NCI-H2107 treated with DMSO at 0.1 percent for 48 hours (cell line): ENCODE measurements around the gene ANXA9.
A peak's percentile ranks its signal among the peaks of the same experiment; 100 is the strongest.

Source experiments
- DNase-seq: peaks from one replicate; lab custom pipeline; 2025; ENCODE audit not compliant: unreplicated experiment; lab: John Stamatoyannopoulos, UW

The ANXA9 gene

GRCh38 chr1:151003180-151003579 is 21.1 kb downstream of the ANXA9 start:
- DNase-seq, result no peak

GRCh38 chr1:151005729-151006319 is 23.7 kb downstream of the ANXA9 start:
- no peak for DNase-seq

DNA sequence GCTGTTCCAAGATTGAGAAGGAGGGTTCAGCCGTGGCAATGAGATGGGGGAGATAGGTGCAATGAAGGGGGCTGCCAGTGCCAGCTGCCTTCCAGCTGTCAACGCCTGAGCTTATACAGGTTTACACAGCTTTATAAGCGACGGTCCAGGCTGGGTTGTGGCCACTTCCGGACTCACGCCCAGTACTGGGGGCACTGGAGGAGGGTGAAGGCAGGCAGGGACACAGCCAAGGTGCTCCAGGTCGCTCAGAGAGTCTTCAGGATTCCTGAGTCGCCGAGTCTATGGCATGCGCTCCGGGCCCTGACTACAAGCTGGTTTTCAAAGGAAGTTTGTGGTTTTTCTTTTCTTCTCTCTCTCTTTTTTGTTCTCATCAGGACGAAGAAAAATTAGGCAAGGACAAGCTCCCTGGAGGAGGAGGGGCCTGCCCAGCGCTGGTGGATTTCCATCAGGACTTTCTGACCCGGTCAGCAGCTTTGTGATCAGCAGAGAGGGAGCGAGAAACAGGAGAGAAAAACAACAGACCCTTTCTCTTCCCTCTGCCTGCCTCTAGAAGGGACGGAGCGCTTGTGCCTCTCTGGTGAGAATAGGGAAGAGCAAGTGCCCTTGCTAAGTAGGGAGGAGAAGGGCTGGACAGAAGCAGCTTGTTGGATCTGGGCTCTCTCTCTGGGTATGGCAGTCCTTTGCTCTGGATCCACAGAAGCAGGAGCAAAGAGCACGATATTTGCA is 24.4 kb downstream of the ANXA9 start, which contains the start of gene MINDY1:
Gene MINDY1, minus strand, starts transcription at position 576 of the 726 bp plus-strand sequence. CDS start 4,285 bp downstream, outside the sequence.
- peak; percentile 93 for DNase-seq

DNA sequence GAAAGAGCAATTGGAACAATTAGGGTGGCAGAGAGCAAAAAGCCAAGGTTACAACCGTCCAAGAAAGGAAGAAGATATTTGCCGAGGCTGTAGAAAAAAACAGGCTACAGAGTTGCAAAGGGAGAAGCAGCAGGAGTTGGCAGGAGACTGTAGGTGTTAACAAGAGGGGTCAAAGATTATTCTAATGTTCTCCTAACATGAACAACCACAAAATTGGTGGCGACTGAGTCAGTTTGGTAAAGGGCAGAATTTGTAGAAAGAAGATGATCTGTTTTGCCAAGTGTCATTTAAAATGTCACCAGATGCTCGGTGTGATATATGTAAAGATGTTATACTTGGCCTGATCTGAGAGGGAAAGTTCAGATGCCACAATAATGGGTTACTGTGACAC is 25.8 kb downstream of the ANXA9 start:
- no peak for DNase-seq

GRCh38 chr1:151008244-151009205 is 26.4 kb downstream of the ANXA9 start, which contains the start of gene PRUNE1:
TSS of gene PRUNE1 (plus strand) at chr1:151008449. CDS start at chr1:151008633, 184 bp downstream.
- DNase-seq, result peak; percentile 86

- no peak for DNase-seq
These were observed 27.1 kb downstream of the ANXA9 start for GRCh38 chr1:151009206-151009587.

DNA sequence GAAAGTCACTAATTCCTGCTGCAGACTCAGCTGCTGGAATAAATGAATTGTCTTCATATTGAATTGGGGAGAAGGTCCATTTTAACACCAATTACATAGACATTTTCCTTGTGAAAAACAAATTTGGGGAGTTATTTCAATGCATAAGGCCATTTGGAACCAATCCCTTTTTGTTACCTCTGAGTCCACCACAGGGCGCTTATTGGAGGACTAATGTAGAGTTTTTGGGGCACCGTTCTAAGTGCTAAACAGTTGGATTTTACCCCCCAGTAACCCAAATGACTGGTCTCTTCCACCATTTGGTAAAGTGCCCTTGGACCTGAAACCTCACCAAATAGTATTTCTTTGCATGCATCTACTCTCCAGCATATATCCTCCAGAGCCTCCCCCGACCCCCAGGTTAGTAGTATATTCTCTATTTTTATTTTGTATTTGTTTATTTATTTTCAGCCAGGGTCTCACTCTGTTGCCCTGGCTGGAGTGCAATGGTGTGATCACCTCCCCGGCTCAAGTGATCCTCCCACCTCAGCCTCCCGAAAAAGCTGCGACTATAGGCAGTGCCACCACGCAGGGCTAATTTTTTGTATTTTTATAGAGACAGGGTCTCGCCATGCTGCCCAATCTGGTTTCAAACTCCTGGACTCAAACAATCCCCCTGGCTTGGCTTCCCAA is 27.7 kb downstream of the ANXA9 start:
- DNase-seq, result no peak

DNA sequence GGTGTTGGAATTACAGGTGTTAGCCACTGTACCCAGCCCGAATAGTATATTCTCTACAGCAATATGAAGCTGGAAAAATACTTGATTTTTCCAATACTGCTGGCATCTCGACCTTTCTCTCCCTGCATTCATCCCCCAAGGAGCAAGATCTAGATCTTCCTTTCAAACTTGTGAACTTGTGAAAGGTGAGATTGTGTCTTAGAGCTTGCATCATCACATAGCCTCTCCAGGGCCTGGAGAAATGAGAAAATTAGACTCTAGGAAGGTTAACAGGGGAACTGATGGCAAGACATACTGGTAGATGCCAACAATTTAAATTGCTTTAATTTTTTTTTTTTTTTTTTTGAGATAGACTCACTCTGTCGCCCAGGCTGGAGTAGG is 28.2 kb downstream of the ANXA9 start:
- no peak for DNase-seq

DNA sequence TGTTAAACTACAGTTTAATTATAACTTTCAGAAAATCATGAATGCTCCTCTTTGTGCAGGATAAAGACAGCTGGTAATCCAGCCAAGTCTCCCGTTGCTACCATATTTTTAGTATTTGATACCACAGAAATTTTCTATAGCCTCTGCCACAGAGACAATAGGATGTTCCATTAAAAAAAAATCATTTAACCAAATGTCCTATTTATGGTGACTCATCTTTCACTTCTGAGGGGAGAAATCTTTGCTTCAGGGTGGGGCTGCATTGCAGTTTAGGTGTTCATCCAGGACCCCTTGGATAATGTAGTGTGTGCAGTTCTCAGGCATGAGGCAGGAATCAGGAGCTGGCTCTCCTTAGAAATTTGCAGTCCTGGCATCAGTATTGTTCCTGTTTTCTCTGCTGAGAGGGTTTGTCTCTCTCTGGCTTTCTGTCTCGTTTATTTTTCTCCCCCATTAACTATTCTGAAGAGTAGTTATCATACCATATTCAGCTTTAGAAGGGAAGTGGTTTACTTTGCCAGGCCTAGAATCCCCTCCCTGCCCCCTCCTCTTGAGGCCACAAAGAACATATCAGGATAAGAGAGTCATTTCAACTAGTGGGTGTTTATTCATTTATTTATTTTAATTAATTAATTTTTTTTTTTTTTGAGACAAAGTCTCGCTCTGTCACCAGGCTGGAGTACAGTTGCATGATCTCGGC is 29.2 kb downstream of the ANXA9 start:
- no peak for DNase-seq

GRCh38 chr1:151012684-151013471 is 30.8 kb downstream of the ANXA9 start:
- no peak for DNase-seq

GRCh38 chr1:151013518-151013917 is 31.4 kb downstream of the ANXA9 start:
- peak; percentile 39 for DNase-seq

GRCh38 chr1:151024540-151025146 is 42.6 kb downstream of the ANXA9 start:
- DNase-seq, result peak; percentile 58

DNA sequence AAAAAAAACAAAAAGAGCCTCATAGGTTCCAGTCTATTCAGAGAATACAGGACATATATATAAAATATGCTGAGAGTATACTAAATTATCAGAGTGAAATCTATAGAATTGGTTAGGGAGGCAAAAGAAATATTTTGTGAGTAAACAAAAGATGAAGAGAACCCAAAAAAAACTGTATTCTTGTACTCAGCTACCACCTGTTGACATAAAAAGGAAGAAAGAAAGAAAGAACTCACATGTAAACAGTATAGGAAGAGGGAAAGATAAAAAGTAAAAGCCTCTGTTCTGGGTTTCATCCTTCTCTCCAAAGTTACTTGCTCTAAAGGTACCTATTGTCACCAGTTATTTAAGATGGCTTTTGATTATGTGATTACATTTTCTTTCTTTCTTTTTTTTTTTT is 44.4 kb downstream of the ANXA9 start:
- no peak for DNase-seq

GRCh38 chr1:151032164-151032563 is 50.1 kb downstream of the ANXA9 start:
- no peak for DNase-seq

DNA sequence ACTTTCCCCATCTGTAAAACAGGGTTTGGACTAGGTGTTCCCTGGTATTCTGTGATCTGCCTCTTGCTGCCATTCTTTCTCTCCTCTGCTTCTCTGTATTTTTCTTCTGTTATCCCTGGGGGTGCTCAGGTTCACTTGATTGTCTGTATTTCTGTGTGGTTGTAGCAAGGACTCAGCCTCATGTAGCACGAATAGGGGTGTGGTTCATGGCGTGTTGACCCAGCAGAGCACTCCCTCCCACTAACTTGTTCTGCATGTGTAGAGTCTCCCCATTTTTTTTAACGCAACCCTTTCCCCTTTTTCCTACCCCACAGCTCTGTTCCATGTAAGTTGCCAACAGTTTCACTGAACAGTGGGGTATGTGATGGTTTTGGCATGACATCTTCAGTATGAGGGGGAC is 53.1 kb downstream of the ANXA9 start:
- DNase-seq, result no peak

- no peak for DNase-seq
These were observed 54.3 kb downstream of the ANXA9 start, which contains the start of gene BNIPL for GRCh38 chr1:151036356-151036755. TSS of gene BNIPL (plus strand) at chr1:151036586. CDS start at chr1:151036726, 140 bp downstream.

GRCh38 chr1:151037032-151037431 is 54.9 kb downstream of the ANXA9 start:
- DNase-seq, result no peak

GRCh38 chr1:151039521-151039920 is 57.4 kb downstream of the ANXA9 start:
- DNase-seq, result no peak

GRCh38 chr1:151043163-151043562 is 61.1 kb downstream of the ANXA9 start:
- DNase-seq, result no peak
